ENCODE data around the gene ZFYVE26. TPM values are rescaled to one million over a fixed set of nuclear protein-coding genes. Genes with fewer than 3 reads are reported as not detected.
A peak's percentile ranks its signal among the peaks of the same experiment; 100 is the strongest.

Gene ZFYVE26
- total and polyA plus RNA-seq, 2 of the 8 experiments (the other 6 are each of a cell fraction or from before 2014, with no cell fraction given): 13.0 to 23.3 TPM

DNA sequence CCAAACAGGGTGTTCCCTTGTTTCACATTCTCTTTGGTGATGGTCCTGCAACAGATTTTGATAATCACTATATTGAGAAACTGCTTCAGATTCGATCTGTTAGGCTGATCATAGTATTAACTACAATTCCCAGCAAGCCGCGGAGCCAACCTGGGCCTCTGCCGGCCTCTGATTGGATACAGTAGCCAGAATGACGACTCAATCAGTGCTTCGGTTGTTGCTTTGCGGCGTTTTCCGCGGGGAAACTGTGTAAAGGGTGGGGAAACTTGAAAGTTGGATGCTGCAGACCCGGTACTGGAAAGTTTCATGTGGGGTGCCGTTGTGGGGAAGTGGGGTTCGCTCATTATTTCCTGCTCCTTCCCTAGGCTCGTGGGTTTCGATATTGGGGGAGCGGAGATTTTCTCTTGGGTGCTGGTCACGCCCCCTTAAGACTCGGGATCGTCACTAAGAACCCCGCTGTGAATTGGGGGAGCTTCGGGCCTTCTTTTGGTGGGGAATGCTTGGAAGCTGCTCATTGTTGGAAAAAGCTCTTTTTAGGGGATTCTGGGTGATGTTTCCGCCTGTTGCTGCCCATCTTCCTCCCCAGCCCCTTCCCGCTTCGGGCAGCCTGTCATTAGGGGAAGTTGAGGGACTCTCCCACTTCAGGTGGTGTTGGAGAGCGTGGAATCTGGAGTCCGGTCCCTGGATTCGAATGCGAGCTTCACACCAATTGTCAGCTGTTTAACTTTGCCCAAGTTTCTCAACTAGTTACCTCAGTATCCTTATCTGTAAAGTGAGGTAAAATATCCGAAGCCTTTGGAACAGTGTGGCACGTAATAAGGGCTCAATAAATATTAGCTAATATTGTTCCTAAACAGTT, 3.4 kb upstream of the ZFYVE26 start, which contains the start of gene RAD51B (continued):
- TF ChIP-seq, protein P1, sequence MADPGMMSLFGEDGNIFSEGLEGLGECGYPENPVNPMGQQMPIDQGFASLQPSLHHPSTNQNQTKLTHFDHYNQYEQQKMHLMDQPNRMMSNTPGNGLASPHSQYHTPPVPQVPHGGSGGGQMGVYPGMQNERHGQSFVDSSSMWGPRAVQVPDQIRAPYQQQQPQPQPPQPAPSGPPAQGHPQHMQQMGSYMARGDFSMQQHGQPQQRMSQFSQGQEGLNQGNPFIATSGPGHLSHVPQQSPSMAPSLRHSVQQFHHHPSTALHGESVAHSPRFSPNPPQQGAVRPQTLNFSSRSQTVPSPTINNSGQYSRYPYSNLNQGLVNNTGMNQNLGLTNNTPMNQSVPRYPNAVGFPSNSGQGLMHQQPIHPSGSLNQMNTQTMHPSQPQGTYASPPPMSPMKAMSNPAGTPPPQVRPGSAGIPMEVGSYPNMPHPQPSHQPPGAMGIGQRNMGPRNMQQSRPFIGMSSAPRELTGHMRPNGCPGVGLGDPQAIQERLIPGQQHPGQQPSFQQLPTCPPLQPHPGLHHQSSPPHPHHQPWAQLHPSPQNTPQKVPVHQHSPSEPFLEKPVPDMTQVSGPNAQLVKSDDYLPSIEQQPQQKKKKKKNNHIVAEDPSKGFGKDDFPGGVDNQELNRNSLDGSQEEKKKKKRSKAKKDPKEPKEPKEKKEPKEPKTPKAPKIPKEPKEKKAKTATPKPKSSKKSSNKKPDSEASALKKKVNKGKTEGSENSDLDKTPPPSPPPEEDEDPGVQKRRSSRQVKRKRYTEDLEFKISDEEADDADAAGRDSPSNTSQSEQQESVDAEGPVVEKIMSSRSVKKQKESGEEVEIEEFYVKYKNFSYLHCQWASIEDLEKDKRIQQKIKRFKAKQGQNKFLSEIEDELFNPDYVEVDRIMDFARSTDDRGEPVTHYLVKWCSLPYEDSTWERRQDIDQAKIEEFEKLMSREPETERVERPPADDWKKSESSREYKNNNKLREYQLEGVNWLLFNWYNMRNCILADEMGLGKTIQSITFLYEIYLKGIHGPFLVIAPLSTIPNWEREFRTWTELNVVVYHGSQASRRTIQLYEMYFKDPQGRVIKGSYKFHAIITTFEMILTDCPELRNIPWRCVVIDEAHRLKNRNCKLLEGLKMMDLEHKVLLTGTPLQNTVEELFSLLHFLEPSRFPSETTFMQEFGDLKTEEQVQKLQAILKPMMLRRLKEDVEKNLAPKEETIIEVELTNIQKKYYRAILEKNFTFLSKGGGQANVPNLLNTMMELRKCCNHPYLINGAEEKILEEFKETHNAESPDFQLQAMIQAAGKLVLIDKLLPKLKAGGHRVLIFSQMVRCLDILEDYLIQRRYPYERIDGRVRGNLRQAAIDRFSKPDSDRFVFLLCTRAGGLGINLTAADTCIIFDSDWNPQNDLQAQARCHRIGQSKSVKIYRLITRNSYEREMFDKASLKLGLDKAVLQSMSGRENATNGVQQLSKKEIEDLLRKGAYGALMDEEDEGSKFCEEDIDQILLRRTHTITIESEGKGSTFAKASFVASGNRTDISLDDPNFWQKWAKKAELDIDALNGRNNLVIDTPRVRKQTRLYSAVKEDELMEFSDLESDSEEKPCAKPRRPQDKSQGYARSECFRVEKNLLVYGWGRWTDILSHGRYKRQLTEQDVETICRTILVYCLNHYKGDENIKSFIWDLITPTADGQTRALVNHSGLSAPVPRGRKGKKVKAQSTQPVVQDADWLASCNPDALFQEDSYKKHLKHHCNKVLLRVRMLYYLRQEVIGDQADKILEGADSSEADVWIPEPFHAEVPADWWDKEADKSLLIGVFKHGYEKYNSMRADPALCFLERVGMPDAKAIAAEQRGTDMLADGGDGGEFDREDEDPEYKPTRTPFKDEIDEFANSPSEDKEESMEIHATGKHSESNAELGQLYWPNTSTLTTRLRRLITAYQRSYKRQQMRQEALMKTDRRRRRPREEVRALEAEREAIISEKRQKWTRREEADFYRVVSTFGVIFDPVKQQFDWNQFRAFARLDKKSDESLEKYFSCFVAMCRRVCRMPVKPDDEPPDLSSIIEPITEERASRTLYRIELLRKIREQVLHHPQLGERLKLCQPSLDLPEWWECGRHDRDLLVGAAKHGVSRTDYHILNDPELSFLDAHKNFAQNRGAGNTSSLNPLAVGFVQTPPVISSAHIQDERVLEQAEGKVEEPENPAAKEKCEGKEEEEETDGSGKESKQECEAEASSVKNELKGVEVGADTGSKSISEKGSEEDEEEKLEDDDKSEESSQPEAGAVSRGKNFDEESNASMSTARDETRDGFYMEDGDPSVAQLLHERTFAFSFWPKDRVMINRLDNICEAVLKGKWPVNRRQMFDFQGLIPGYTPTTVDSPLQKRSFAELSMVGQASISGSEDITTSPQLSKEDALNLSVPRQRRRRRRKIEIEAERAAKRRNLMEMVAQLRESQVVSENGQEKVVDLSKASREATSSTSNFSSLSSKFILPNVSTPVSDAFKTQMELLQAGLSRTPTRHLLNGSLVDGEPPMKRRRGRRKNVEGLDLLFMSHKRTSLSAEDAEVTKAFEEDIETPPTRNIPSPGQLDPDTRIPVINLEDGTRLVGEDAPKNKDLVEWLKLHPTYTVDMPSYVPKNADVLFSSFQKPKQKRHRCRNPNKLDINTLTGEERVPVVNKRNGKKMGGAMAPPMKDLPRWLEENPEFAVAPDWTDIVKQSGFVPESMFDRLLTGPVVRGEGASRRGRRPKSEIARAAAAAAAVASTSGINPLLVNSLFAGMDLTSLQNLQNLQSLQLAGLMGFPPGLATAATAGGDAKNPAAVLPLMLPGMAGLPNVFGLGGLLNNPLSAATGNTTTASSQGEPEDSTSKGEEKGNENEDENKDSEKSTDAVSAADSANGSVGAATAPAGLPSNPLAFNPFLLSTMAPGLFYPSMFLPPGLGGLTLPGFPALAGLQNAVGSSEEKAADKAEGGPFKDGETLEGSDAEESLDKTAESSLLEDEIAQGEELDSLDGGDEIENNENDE (IDR thresholded peaks at IDR 0.05; ENCODE audit: insufficient replicate concordance, low read length): no peak
- TF ChIP-seq SIX5 (IDR thresholded peaks at IDR 0.05; ENCODE audit: low read depth, low read length) (peak; percentile 94), TAF1 (IDR thresholded peaks at IDR 0.05; ENCODE audit: low read depth, low read length) (peak; percentile 61; the same call in 1 of the 2 replicates), POU5F1 (IDR thresholded peaks at IDR 0.05; ENCODE audit: low read depth, low read length) (no peak), ASH2L (IDR thresholded peaks at IDR 0.05; ENCODE audit: low read length) (peak; percentile 97)
- TF ChIP-seq, protein P2, sequence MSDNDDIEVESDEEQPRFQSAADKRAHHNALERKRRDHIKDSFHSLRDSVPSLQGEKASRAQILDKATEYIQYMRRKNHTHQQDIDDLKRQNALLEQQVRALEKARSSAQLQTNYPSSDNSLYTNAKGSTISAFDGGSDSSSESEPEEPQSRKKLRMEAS (IDR thresholded peaks at IDR 0.05): peak; percentile 23; the same call in 1 of the 2 replicates
- TF ChIP-seq, protein P3, sequence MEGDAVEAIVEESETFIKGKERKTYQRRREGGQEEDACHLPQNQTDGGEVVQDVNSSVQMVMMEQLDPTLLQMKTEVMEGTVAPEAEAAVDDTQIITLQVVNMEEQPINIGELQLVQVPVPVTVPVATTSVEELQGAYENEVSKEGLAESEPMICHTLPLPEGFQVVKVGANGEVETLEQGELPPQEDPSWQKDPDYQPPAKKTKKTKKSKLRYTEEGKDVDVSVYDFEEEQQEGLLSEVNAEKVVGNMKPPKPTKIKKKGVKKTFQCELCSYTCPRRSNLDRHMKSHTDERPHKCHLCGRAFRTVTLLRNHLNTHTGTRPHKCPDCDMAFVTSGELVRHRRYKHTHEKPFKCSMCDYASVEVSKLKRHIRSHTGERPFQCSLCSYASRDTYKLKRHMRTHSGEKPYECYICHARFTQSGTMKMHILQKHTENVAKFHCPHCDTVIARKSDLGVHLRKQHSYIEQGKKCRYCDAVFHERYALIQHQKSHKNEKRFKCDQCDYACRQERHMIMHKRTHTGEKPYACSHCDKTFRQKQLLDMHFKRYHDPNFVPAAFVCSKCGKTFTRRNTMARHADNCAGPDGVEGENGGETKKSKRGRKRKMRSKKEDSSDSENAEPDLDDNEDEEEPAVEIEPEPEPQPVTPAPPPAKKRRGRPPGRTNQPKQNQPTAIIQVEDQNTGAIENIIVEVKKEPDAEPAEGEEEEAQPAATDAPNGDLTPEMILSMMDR (IDR thresholded peaks at IDR 0.05; ENCODE audit: control extremely low read depth in 1 of 3, insufficient read depth in 1 of 3, low read depth in 1 of 3, low read length in 3 of 3): no peak

Data from H1 (cell line).